GM18870 (cell line): Measurements from ENCODE around the gene KCNQ1.

Experiments used
- ATAC-seq: cut with Tn5 transposase; IDR thresholded peaks from one replicate; pipeline ENCODE4 v1.9.1; 2021; ENCODE audit warnings: moderate library complexity; ENCODE audit not compliant: unreplicated experiment

The KCNQ1 gene

GRCh38 chr11:2586793-2587131, 142.0 kb downstream of the KCNQ1 start:
- no peak for ATAC-seq

- ATAC-seq, result no peak
Observed at GRCh38 chr11:2587132-2587930, 142.5 kb downstream of the KCNQ1 start.

- no peak for ATAC-seq
Observed at GRCh38 chr11:2587976-2588748, 143.4 kb downstream of the KCNQ1 start.

GRCh38 chr11:2588809-2589537, 144.2 kb downstream of the KCNQ1 start:
- no peak for ATAC-seq

GRCh38 chr11:2589538-2589934, 144.7 kb downstream of the KCNQ1 start:
- ATAC-seq, result no peak

GRCh38 chr11:2590131-2590964, 145.5 kb downstream of the KCNQ1 start:
- no peak for ATAC-seq

- no peak for ATAC-seq
Observed at GRCh38 chr11:2590965-2591754, 146.4 kb downstream of the KCNQ1 start.

GRCh38 chr11:2591805-2592204, 147.0 kb downstream of the KCNQ1 start:
- no peak for ATAC-seq

GRCh38 chr11:2592559-2593392, 148.0 kb downstream of the KCNQ1 start:
- no peak for ATAC-seq

- no peak for ATAC-seq
Observed at GRCh38 chr11:2593393-2593950, 148.7 kb downstream of the KCNQ1 start.

- ATAC-seq, result no peak
Observed at GRCh38 chr11:2594267-2594666, 149.5 kb downstream of the KCNQ1 start.

- ATAC-seq, result no peak
Observed at GRCh38 chr11:2595204-2595603, 150.4 kb downstream of the KCNQ1 start.

- no peak for ATAC-seq
Observed at GRCh38 chr11:2599561-2600189, 154.9 kb downstream of the KCNQ1 start.

GRCh38 chr11:2609345-2609744, 164.5 kb downstream of the KCNQ1 start:
- no peak for ATAC-seq

- ATAC-seq, result no peak
Observed at GRCh38 chr11:2612884-2613571, 168.2 kb downstream of the KCNQ1 start.

- peak; percentile 48 for ATAC-seq
Observed at GRCh38 chr11:2621894-2622293, 177.1 kb downstream of the KCNQ1 start.

- no peak for ATAC-seq
Observed at GRCh38 chr11:2625183-2625582, 180.4 kb downstream of the KCNQ1 start.

- no peak for ATAC-seq
Observed at GRCh38 chr11:2630679-2631078, 185.9 kb downstream of the KCNQ1 start.
